Endothelial cell of umbilical vein (primary cell): ENCODE results near the gene EML1.
A peak's percentile ranks its signal among the peaks of the same experiment; 100 is the strongest.

Source experiments
- CTCF ChIP-seq, 2 donors: IDR thresholded peaks; 1 replicate in 1 of 2; 2 replicates in 1 of 2; pipeline ENCODE4 v1.5.1; 2011; ENCODE audit warnings: low read length in 2 of 2, mild to moderate bottlenecking in 2 of 2, moderate library complexity in 2 of 2, control low read depth in 1 of 2, inconsistent platforms in 1 of 2, low read depth in 1 of 2; ENCODE audit not compliant: insufficient read depth in 1 of 2; ENCODE audit errors: extremely low read depth in 1 of 2
- JUN ChIP-seq: IDR thresholded peaks from 2 replicates; pipeline ENCODE4 v1.6.1; 2011; ENCODE audit warnings: borderline replicate concordance, low read depth; ENCODE audit not compliant: insufficient read length, insufficient read depth
- MYC ChIP-seq: IDR thresholded peaks from one replicate; pipeline ENCODE4 v1.6.1; 2011; ENCODE audit warnings: mild to moderate bottlenecking, low read depth, low read length

GRCh38 chr14:99982537-99983250 lies 189.5 kb downstream of the EML1 start:
- TF ChIP-seq MYC (no peak), CTCF (IDR thresholded peaks at IDR 0.05; ENCODE audit: extremely low read depth in 1 of 2, insufficient read depth in 1 of 2, low read depth in 1 of 2, low read length in 2 of 2) (peak; percentile 75 to 82), JUN (no peak)
